H1 (cell line): ENCODE results near the gene FHAD1. TPM values are rescaled to one million over a fixed set of nuclear protein-coding genes. Genes with fewer than 3 reads are reported as not detected.

Source experiments
- CTCF ChIA-PET: fragments of 300-600 bp; sonication (Branson Sonifier 250); formaldehyde crosslinking; loops from one replicate; lab custom pipeline; 2021; ENCODE audit not compliant: partially characterized antibody; lab: Charles Lee
- POLR2A ChIA-PET: fragments of 300-600 bp; sonication (Branson Sonifier 250); formaldehyde crosslinking; loops from one replicate; lab custom pipeline; 2021; ENCODE audit warnings: inconsistent platforms; ENCODE audit not compliant: partially characterized antibody; lab: Charles Lee
- DNase-seq, 2 experiments: peaks; one replicate each; pipeline versions ENCODE4 v3.0.0 to v3.0.0-alpha.2; 2010 to 2022; ENCODE audit warnings: low spot score in 2 of 2, low read depth in 1 of 2, mixed read lengths in 1 of 2
- FAIRE-seq: peaks from 2 replicates; lab custom pipeline; 2011; peaks lifted over from hg19 to GRCh38; lab: Jason Lieb, UNC
- H2AFZ ChIP-seq: 2 replicates; pipeline ENCODE4 v1.8.1; 2012; ENCODE audit warnings: low read length, inconsistent platforms
- H2AK5ac ChIP-seq: 2 replicates; pipeline ENCODE4 v1.6.1; 2013; ENCODE audit warnings: low read depth, low read length
- H2BK120ac ChIP-seq: replicated peaks from 2 replicates; pipeline ENCODE3; 2013; ENCODE audit warnings: low read depth, low read length, inconsistent platforms
- H2BK12ac ChIP-seq: 2 replicates; pipeline ENCODE4 v1.6.1; 2013; ENCODE audit warnings: low read depth, low read length
- H2BK15ac ChIP-seq: 2 replicates; pipeline ENCODE4 v1.6.1; 2013; ENCODE audit warnings: low read length
- H2BK20ac ChIP-seq: 2 replicates; pipeline ENCODE4 v1.6.1; 2013; ENCODE audit warnings: low read length
- H2BK5ac ChIP-seq: 2 replicates; pipeline ENCODE4 v1.6.1; 2013; ENCODE audit warnings: low read depth, low read length
- H3K14ac ChIP-seq: 2 replicates; pipeline ENCODE4 v1.6.1; 2013; ENCODE audit warnings: inconsistent platforms; ENCODE audit not compliant: insufficient read length
- H3K18ac ChIP-seq: 2 replicates; pipeline ENCODE4 v1.6.1; 2013; ENCODE audit warnings: low read length; ENCODE audit errors: extremely low read depth
- H3K23ac ChIP-seq: 2 replicates; pipeline ENCODE4 v1.6.1; 2013; ENCODE audit warnings: inconsistent platforms; ENCODE audit not compliant: insufficient read length
- H3K23me2 ChIP-seq: 2 replicates; pipeline ENCODE4 v1.6.1; 2013; ENCODE audit warnings: low read depth, low read length
- H3K27ac ChIP-seq: 2 replicates; pipeline ENCODE4 v1.6.1; 2011; ENCODE audit warnings: low read depth, low read length, inconsistent platforms
- H3K27me3 ChIP-seq, 4 experiments: replicated peaks in 1 of 4; 1 replicate in 1 of 4; 2 replicates in 3 of 4; pipeline versions ENCODE4 v1.6.1 to v1.8.1; 2011 to 2013; ENCODE audit warnings: low read length in 3 of 4, mild to moderate bottlenecking in 3 of 4, inconsistent platforms in 2 of 4, mixed read lengths in 2 of 4, moderate library complexity in 1 of 4; ENCODE audit not compliant: control insufficient read depth in 3 of 4, insufficient read depth in 3 of 4; ENCODE audit errors: extremely low read depth in 1 of 4
- H3K36me3 ChIP-seq, 4 experiments: 2 replicates each; pipeline versions ENCODE4 v1.6.1 to v1.8.1; 2011 to 2013; ENCODE audit warnings: mild to moderate bottlenecking in 4 of 4, low read length in 3 of 4, moderate library complexity in 2 of 4, control low read depth in 1 of 4, inconsistent platforms in 1 of 4; ENCODE audit not compliant: insufficient read depth in 4 of 4, control insufficient read depth in 2 of 4
- H3K4ac ChIP-seq: replicated peaks from 2 replicates; pipeline ENCODE3; 2013; ENCODE audit warnings: low read length, low read depth, mixed read lengths, inconsistent platforms; ENCODE audit not compliant: insufficient read length
- H3K4me1 ChIP-seq, 4 experiments: replicated peaks in 1 of 4; 1 replicate in 1 of 4; 2 replicates in 3 of 4; pipeline versions ENCODE4 v1.6.1 to v1.8.1; 2011 to 2013; ENCODE audit warnings: low read length in 3 of 4, inconsistent platforms in 2 of 4, mixed read lengths in 1 of 4; ENCODE audit not compliant: insufficient read depth in 4 of 4, control insufficient read depth in 3 of 4
- H3K4me2 ChIP-seq, 2 experiments: 2 replicates each; pipeline versions ENCODE4 v1.6.1 to v1.8.1; 2011 to 2013; ENCODE audit warnings: low read depth in 2 of 2, low read length in 2 of 2, control low read depth in 1 of 2, inconsistent platforms in 1 of 2, mild to moderate bottlenecking in 1 of 2; ENCODE audit not compliant: insufficient read depth in 1 of 2
- H3K4me3 ChIP-seq, 4 experiments: fragments of 200-600, 300-600 bp in 1 of 4; sonication (generic), shearing (Covaris generic), sonication (Bioruptor Twin) in 1 of 4; 2 replicates each; pipeline versions ENCODE4 v1.5.1 to v1.8.1; 2011 to 2016; ENCODE audit warnings: low read length in 4 of 4, low read depth in 3 of 4, control low read depth in 2 of 4, inconsistent platforms in 2 of 4, mild to moderate bottlenecking in 2 of 4, mixed read lengths in 1 of 4, moderate library complexity in 1 of 4; ENCODE audit not compliant: insufficient read depth in 2 of 4; ENCODE audit errors: extremely low read depth in 1 of 4
- H3K56ac ChIP-seq: replicated peaks from 2 replicates; pipeline ENCODE3; 2013; ENCODE audit warnings: low read depth, mild to moderate bottlenecking, mixed read lengths, low read length, inconsistent platforms; ENCODE audit not compliant: insufficient read length
- H3K79me1 ChIP-seq: 2 replicates; pipeline ENCODE4 v1.6.1; 2013; ENCODE audit warnings: low read depth, low read length, control low read depth
- H3K79me2 ChIP-seq, 2 experiments: 2 replicates each; pipeline versions ENCODE4 v1.6.1 to v1.8.1; 2012 to 2013; ENCODE audit warnings: low read length in 2 of 2, mild to moderate bottlenecking in 2 of 2, inconsistent platforms in 1 of 2; ENCODE audit not compliant: insufficient read depth in 2 of 2, control insufficient read depth in 1 of 2
- H3K9ac ChIP-seq, 4 experiments: replicated peaks in 1 of 4; 1 replicate in 1 of 4; 2 replicates in 3 of 4; pipeline versions ENCODE4 v1.6.1 to v1.8.1; 2011 to 2013; ENCODE audit warnings: low read depth in 3 of 4, low read length in 3 of 4, control low read depth in 2 of 4, mild to moderate bottlenecking in 2 of 4, moderate library complexity in 2 of 4, inconsistent platforms in 1 of 4; ENCODE audit errors: extremely low read depth in 1 of 4
- H3K9me3 ChIP-seq, 2 experiments: 2 replicates each; pipeline versions ENCODE4 v1.6.1 to v1.8.1; 2012 to 2013; ENCODE audit warnings: mild to moderate bottlenecking in 2 of 2, moderate library complexity in 2 of 2, control low read depth in 1 of 2, inconsistent platforms in 1 of 2, low read depth in 1 of 2, low read length in 1 of 2, mixed read lengths in 1 of 2; ENCODE audit not compliant: insufficient read depth in 2 of 2
- H4K20me1 ChIP-seq, 2 experiments: replicated peaks in 1 of 2; 2 replicates each; pipeline versions ENCODE3 to v1.8.1; 2011 to 2013; ENCODE audit warnings: inconsistent platforms in 2 of 2, low read length in 2 of 2, mild to moderate bottlenecking in 1 of 2; ENCODE audit not compliant: insufficient read depth in 2 of 2, control insufficient read depth in 1 of 2
- H4K5ac ChIP-seq: 2 replicates; pipeline ENCODE4 v1.6.1; 2013; ENCODE audit warnings: low read length, low read depth, mixed read lengths, inconsistent platforms; ENCODE audit not compliant: insufficient read length
- H4K8ac ChIP-seq: 2 replicates; pipeline ENCODE4 v1.8.0; 2013; ENCODE audit warnings: mild to moderate bottlenecking, moderate library complexity, low read length, inconsistent platforms; ENCODE audit not compliant: insufficient read depth; ENCODE audit errors: extremely low read depth
- H4K91ac ChIP-seq: replicated peaks from 2 replicates; pipeline ENCODE3; 2013; ENCODE audit warnings: low read length, mixed read lengths, inconsistent platforms; ENCODE audit not compliant: insufficient read length
- CEBPB ChIP-seq: IDR thresholded peaks from 2 replicates; pipeline ENCODE4 v1.6.1; 2012; ENCODE audit warnings: low read depth, low read length
- CTBP2 ChIP-seq: IDR thresholded peaks from 2 replicates; pipeline ENCODE4 v1.7.0; 2011; ENCODE audit warnings: borderline replicate concordance, mild to moderate bottlenecking, moderate library complexity, mixed read lengths, low read length; ENCODE audit not compliant: insufficient read depth, insufficient read length
- EGR1 ChIP-seq: IDR thresholded peaks from 2 replicates; pipeline ENCODE4 v1.6.1; 2011; ENCODE audit warnings: low read depth, low read length, borderline replicate concordance
- NANOG ChIP-seq: IDR thresholded peaks from 2 replicates; pipeline ENCODE4 v1.6.1; 2011; ENCODE audit warnings: low read length, low read depth, mild to moderate bottlenecking, inconsistent platforms; ENCODE audit not compliant: insufficient read depth, poor library complexity, severe bottlenecking
- RXRA ChIP-seq: IDR thresholded peaks from 2 replicates; pipeline ENCODE4 v1.6.1; 2011; ENCODE audit warnings: low read depth, mild to moderate bottlenecking, low read length, moderate library complexity; ENCODE audit not compliant: insufficient read depth
- TAF7 ChIP-seq: optimal IDR thresholded peaks from 2 replicates; pipeline ENCODE3; 2011; ENCODE audit warnings: low read depth, mild to moderate bottlenecking, inconsistent platforms, low read length, moderate library complexity, borderline replicate concordance
- WGBS, 2 experiments: shearing (Covaris generic) in 1 of 2; methylation state at CpG; one replicate each; pipeline versions ENCODE4 v1.1.6 to v1.1.7; 2013 to 2015; ENCODE audit warnings: low lambda C conversion rate in 2 of 2, mixed read lengths in 2 of 2, inconsistent platforms in 1 of 2, low coverage in 1 of 2, missing lambda C conversion rate in 1 of 2; ENCODE audit not compliant: insufficient replicate concordance in 2 of 2, insufficient coverage in 1 of 2, insufficient read length in 1 of 2; ENCODE audit errors: extremely low coverage in 1 of 2, missing lambda C conversion rate in 1 of 2; 5-methylcytosine and 5-hydroxymethylcytosine counted together
- polyA plus RNA-seq, 7 experiments: library from polyadenylated mRNA; depleted of rRNA in 3 of 7; stranded (reverse) in 5 of 7; unstranded in 2 of 7; fragments of >200 nt in 5 of 7; fragments of 200-250 nt in 2 of 7; gene quantifications; 1 replicate in 5 of 7; 2 replicates in 1 of 7; 4 replicates in 1 of 7; pipeline versions ENCODE4 v1.2.1 to v1.2.3, GENCODE V29; 2011 to 2013; ENCODE audit warnings: missing spikeins in 2 of 7, mixed read lengths in 2 of 7
- total RNA-seq: library from RNA; stranded (reverse); fragmentation: NEBNext Ultra II Directional; extraction: Animal tissue kit (Norgen Biotek cat#: 25700); gene quantifications from 2 replicates; pipeline ENCODE4 v1.2.1, GENCODE V29; 2021

Gene FHAD1
- total and polyA plus RNA-seq, 2 of the 8 experiments (the other 6 are each of a cell fraction or from before 2014, with no cell fraction given), result 0.39 to 0.69 TPM

GRCh38 chr1:15326691-15327588, 79.9 kb downstream of the FHAD1 start:
- WGBS, 2 experiments, result 92% methylated on average over 30 of the region's 30 CpGs; no CpG with 5 or more reads in 1 of the 2 experiments
- Histone ChIP-seq H3K23me2 (peaks cover 3% of the 10 kb centered on the region; the same call in 1 of the 2 replicates), H4K91ac (no peak overlapping the region), H3K9ac (no peak overlapping the region), H3K36me3 (no peaks in the 10 kb centered on the region), H3K4me3 (no peak overlapping the region), H3K4me2 (no peak overlapping the region), H4K20me1 (no peaks in the 10 kb centered on the region), H2BK5ac (no peak overlapping the region), H2AK5ac (no peak overlapping the region), H3K27ac (no peak overlapping the region), H4K5ac (no peak overlapping the region), H3K9me3 (no peaks in the 10 kb centered on the region), H2AFZ (no peak overlapping the region), H3K23ac (no peak overlapping the region), H3K79me1 (no peaks in the 10 kb centered on the region), H3K18ac (no peak overlapping the region), H2BK120ac (no peak overlapping the region), H3K4ac (no peak overlapping the region), H2BK12ac (no peak overlapping the region), H3K27me3 (no peaks in the 10 kb centered on the region), H2BK15ac (no peak overlapping the region; the same call in 1 of the 2 replicates), H3K56ac (no peak overlapping the region), H4K8ac (no peak overlapping the region), H3K14ac (no peak overlapping the region), H3K4me1 (peaks cover 0 to 11% (median 6%) of the 10 kb centered on the region in 4 experiments; a peak in 5 of 7 replicates), H2BK20ac (no peak overlapping the region), H3K79me2 (no peaks in the 10 kb centered on the region)
- POLR2A ChIA-PET, result no interaction called here
- DNase-seq, result no peak
- FAIRE-seq, result no peak
- CTCF ChIA-PET, result no interaction called here
- TF ChIP-seq RXRA (no peak), EGR1 (no peak), CTBP2 (no peak), CEBPB (no peak), NANOG (no peak), TAF7 (no peak)
- TF ChIP-seq, all 59 proteins: peak for 0
